8988T (cell line): ENCODE data around the gene TNFRSF19.

Experiments used
- DNase-seq: peaks from one replicate; pipeline ENCODE4 v3.0.0; 2011

TNFRSF19 gene

GRCh38 chr13:23690668-23691067 is 120.5 kb downstream of the TNFRSF19 start:
- no peak for DNase-seq

DNA sequence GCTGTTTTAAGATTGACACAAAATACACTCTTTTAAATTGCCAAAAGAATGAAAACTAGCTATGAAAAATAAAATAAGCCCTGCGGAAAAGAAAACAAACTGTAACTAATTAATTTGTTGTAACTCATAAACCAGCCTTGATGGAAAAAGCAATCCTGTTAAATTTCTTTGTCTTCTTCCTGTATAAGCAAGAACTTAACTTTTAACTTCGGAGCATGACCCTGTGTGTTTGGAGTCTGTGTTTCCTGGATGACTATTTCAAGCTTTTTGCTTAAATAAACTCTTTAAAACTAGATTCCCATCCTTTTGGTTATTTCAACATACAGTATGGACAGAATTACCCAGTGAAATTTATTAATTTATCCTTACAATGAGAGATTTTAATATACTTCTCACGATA is 122.6 kb downstream of the TNFRSF19 start:
- no peak for DNase-seq

DNA sequence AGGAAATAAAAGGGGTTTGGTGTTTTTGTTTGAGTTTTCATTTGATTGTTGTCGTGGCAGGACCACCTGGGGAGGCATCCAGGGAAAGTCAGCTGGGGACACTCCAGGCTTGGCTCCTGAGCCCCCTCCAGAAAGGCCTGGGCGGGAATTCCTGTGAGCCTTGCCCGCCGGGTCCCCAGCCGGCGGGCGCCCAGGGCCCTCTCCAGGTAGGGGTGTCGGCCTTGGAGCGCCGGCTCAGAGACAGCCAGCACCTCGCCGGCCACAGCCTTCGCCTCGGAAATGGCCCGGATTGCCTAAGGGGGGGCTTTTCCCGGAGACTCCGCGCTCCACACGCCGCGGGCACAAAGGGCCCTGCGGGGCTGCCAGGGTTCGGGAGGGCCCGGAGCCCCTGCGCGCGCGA is 125.0 kb downstream of the TNFRSF19 start:
- no peak for DNase-seq

GRCh38 chr13:23695711-23696464 is 125.7 kb downstream of the TNFRSF19 start:
- DNase-seq: no peak

GRCh38 chr13:23696610-23697009 is 126.4 kb downstream of the TNFRSF19 start:
- DNase-seq: no peak

GRCh38 chr13:23697772-23698313 is 127.6 kb downstream of the TNFRSF19 start:
- no peak for DNase-seq

- DNase-seq: no peak
Measured at GRCh38 chr13:23699271-23699670, 129.1 kb downstream of the TNFRSF19 start.

GRCh38 chr13:23701186-23701585 is 131.0 kb downstream of the TNFRSF19 start:
- DNase-seq: no peak

- DNase-seq: no peak
Measured at GRCh38 chr13:23701636-23702035, 131.4 kb downstream of the TNFRSF19 start.

DNA sequence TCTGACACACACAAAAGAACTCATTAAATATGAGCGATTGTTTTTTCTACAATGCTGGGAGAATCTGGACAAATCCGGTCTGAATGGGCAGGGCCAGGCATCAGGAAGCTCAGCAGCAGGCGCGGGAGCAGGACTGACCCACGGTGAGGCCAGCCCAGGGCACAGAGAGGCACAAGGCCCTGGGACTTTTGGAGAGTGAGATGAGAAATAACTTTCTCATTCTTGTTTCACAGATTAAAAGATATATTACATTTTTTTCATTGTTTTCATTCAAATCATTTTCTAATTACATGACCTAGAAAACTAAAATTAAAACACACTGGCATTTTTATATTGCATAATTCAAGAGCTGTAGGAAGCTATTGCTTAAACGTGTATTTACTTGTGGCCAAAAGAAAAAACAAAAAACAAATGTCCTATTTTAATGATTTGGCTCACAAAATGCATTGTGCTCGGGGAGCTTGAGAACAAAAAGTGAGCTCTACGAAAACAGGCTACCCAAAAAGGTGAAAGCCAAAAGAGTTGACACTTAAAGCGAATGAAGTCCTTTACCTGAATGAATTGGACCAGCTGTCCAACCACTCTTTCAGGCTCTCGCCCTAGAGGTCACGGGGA is 133.1 kb downstream of the TNFRSF19 start:
- DNase-seq: no peak

DNA sequence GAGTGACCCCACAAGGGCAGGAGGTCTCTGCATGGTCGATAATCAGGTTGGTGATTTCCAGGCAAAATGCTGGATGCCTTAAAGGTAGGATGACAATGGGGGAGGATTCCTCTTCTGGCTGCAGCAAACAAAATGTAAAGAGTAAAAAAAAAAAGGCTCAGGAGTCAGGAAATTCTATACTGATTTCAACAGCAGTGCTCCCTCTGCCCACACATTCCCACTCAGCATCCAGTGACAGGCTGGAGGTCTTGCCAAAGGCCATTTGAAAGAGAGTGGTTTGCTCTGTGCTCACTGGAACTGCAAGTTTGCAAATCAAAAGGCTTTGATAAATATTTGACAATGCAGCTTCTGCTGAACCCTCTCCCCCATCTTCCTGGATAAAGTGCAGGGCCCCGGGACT is 135.4 kb downstream of the TNFRSF19 start:
- no peak for DNase-seq

GRCh38 chr13:23707674-23708073 is 137.5 kb downstream of the TNFRSF19 start:
- DNase-seq: no peak

- DNase-seq: no peak
Measured at GRCh38 chr13:23709536-23709935, 139.3 kb downstream of the TNFRSF19 start.

- DNase-seq: no peak
Measured at GRCh38 chr13:23710366-23710765, 140.2 kb downstream of the TNFRSF19 start.

DNA sequence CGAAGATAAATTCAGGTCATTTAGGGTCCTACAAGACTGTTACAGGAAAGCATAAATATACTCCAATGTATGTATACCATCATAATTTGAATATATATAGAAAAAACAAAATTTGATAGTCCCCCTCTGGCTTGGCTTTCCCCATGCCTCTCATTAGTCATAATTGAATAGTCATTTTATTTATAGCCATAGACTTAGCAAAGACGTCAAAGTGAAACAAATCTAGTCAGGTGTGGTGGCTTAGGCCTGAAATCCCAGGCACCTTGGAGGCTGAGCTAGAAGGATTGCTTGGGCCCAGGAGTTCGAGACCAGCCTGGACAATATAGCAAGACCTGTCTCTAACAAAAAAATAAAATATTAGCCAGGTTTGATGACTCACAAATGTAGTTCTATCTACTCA is 141.1 kb downstream of the TNFRSF19 start:
- DNase-seq: no peak

DNA sequence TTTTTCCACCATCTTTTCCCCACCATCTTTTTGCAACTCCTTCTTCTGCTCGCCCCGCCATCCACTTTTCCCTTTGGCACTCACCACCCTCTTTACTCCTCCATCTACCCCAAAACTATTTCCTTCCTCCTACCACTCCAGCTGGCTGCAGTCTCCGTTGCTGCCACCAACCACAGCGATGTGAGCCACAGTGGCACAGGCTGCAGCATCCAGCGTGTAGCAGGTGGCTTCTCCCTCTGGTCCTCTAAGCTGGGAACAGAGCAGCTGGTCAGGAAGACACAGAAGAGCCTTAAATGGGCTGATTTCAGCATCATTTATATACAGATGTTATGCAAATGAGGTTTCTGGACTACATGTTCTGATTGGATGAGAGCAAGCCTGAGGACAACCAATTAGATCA is 144.5 kb downstream of the TNFRSF19 start:
- no peak for DNase-seq

DNA sequence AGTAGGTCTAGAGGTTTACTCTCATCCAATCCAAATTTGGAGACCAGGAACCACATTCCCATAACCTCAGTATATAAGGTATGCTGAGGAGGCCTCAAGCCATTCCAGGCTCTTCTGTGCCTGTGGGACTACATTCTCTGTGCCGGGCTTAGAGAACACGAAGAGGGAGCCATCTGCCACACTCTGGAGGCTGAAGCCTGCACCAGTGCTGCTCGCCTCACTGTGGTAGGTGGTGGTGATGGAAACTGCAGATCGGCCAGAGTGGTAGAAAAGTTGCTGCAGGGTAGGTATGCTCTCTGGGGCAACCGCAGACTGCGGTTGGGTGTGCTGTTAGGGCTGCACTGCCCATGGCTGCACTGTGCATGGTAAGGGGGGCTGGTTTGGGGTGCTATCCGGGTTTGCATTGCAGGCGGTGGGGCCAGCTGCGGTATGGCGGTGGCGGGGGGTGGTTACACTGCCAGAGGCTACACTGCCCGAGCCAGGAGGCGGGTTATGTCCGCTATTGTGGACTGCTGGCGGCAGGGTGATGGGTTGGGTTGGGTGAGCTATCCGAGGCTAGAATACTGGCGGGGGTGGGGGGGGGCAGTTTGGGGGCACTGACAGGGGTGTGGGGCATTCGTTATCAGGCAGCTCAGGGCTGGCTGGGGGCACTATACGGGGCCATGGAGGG is 145.0 kb downstream of the TNFRSF19 start:
- no peak for DNase-seq

- DNase-seq: no peak
Measured at GRCh38 chr13:23715762-23716235, 145.6 kb downstream of the TNFRSF19 start.

GRCh38 chr13:23716401-23716800 is 146.2 kb downstream of the TNFRSF19 start:
- DNase-seq: no peak

DNA sequence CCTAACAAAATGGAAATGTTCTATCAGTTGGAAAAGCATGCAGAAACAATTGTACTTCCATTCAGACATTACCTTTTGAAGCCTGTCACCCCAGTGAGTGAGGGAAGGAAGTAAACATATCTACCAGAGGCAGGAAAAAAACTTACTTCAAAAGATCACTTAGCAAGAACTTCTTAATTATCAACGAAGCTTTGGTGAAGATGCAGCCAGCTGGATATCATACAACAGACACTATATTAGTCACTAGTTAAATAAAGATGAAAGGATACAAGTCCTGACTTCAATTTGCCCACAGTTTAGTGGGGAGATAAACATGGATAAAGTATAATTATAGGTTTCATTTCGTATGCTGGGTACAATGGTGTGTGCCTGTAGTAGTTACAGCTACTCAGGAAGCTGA is 148.8 kb downstream of the TNFRSF19 start:
- no peak for DNase-seq

DNA sequence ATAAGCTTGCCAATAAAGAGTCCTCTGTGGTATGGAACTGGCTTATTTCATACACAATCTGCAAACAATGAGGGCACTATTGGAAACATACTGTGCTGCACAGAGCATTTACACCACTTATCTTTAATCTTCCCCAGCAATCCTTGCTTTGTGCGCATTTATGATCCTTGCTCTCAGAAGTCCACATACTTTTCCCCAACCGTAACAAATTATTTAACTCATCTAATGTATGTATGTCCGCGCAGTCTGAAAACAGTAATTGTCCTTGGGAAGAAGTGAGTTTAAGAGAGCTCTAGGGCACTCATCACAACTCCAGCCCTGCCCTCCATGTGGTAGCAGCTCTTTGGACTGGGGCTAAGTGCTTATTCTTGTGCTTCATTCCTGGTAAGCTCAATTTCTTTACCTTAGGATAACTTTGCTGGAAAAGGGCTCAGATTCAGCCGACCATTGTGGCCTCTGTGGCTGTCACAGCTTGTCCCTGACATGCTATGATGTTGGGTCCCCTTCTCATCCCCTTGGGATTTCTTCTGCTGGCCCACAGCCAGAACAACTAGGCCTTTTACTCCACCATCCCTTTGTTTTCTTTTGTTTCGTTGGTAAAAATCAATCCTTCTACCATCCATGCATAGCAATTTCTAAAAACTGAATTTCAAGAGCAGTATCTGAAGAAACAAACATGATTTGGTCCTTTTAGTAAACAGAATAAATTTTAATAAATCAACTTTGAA is 152.7 kb downstream of the TNFRSF19 start:
- DNase-seq: no peak

DNA sequence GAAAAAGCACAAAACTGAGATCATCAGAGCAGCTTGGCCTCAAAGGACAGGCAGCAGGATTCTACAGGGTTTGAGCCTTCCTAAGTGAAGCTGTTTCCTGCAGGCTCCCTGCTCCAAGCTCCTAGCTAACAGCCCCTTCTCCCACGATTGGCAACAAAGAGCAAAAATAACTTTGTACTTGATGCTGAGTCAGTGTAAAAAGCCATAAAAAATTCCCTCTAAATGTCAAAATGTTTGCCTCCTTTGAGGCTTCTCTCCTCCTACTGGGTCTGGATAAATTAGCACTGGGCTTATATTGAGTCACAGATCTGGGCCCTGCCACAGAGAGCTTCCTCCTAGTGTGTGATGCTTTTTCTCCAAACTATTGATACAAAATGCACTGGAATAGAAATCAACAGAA is 153.3 kb downstream of the TNFRSF19 start:
- DNase-seq: no peak
